PC-9 (cell line): ENCODE data around the gene KCNH1. TPM values are rescaled to one million over a fixed set of nuclear protein-coding genes. Genes with fewer than 3 reads are reported as not detected.

Experiments
- BruUV-seq: library from RNA; stranded (reverse); fragments of 400-500 nt; replicated peaks from 2 replicates; lab custom pipeline; 2021; lab: Mats Ljungman, UMichigan
- CTCF ChIA-PET: fragments of 300-600 bp; sonication (Branson Sonifier 250); formaldehyde crosslinking; loops from one replicate; lab custom pipeline; 2022; ENCODE audit warnings: antibody characterized with exemption; lab: Charles Lee
- POLR2A ChIA-PET: fragments of 300-600 bp; sonication (Branson Sonifier 250); formaldehyde crosslinking; loops from one replicate; lab custom pipeline; 2022; ENCODE audit warnings: antibody characterized with exemption; ENCODE audit not compliant: unreplicated experiment; lab: Charles Lee
- DNase-seq, 2 experiments: peaks; one replicate each; pipeline versions ENCODE4 v3.0.0 to v3.0.0-alpha.2; 2015 to 2022; ENCODE audit warnings: mixed read lengths in 1 of 2
- H2AFZ ChIP-seq: fragments of 200-600 bp; sonication (generic); 2 replicates; pipeline ENCODE4 v1.8.1; 2017; ENCODE audit warnings: antibody characterized with exemption
- H3F3A ChIP-seq: fragments of 200-600 bp; sonication (generic); 2 replicates; pipeline ENCODE4 v1.8.1; 2017; ENCODE audit warnings: antibody characterized with exemption, mild to moderate bottlenecking, low read depth; ENCODE audit not compliant: insufficient read depth
- H3K27ac ChIP-seq: fragments of 200-600 bp; sonication (generic); 2 replicates; pipeline ENCODE4 v1.6.1; 2016; ENCODE audit warnings: mixed run types
- H3K27me3 ChIP-seq: fragments of 200-600 bp; sonication (generic); 2 replicates; pipeline ENCODE4 v1.6.1; 2016; ENCODE audit warnings: low read depth, mixed run types; ENCODE audit not compliant: insufficient read depth
- H3K36me3 ChIP-seq: fragments of 200-600 bp; sonication (generic); 2 replicates; pipeline ENCODE4 v1.6.1; 2016; ENCODE audit warnings: low read depth, mixed run types
- H3K4me1 ChIP-seq: fragments of 200-600 bp; sonication (generic); replicated peaks from 2 replicates; pipeline ENCODE4 v1.6.1; 2016; ENCODE audit warnings: mixed run types; ENCODE audit not compliant: insufficient read depth
- H3K4me2 ChIP-seq: fragments of 200-600 bp; sonication (generic); 2 replicates; pipeline ENCODE4 v1.6.1; 2017; ENCODE audit warnings: mixed run types
- H3K4me3 ChIP-seq: fragments of 200-600 bp; sonication (generic); 2 replicates; pipeline ENCODE4 v1.6.1; 2016; ENCODE audit warnings: mixed run types
- H3K79me2 ChIP-seq: fragments of 200-600 bp; sonication (generic); 2 replicates; pipeline ENCODE4 v1.6.1; 2017; ENCODE audit warnings: low read depth, mixed run types
- H3K9me2 ChIP-seq: fragments of 200-600 bp; sonication (generic); 2 replicates; pipeline ENCODE4 v1.8.1; 2017; ENCODE audit warnings: mild to moderate bottlenecking; ENCODE audit not compliant: insufficient read depth
- H3K9me3 ChIP-seq: fragments of 200-600 bp; sonication (generic); 2 replicates; pipeline ENCODE4 v1.8.1; 2016; ENCODE audit warnings: low read depth; ENCODE audit not compliant: insufficient read depth
- H4K20me1 ChIP-seq: fragments of 200-600 bp; sonication (generic); 2 replicates; pipeline ENCODE4 v1.8.1; 2017; ENCODE audit not compliant: insufficient read depth
- CTCF ChIP-seq: fragments of 200-600 bp; sonication (generic); conservative IDR thresholded peaks from 2 replicates; pipeline ENCODE4 v1.6.1; 2017; ENCODE audit warnings: mixed run types, antibody characterized with exemption, mild to moderate bottlenecking, moderate library complexity
- EZH2 ChIP-seq: fragments of 200-600 bp; sonication (generic); IDR thresholded peaks from 2 replicates; pipeline ENCODE4 v1.8.0; 2017; ENCODE audit warnings: antibody characterized with exemption, low read depth
- intact Hi-C: fragments of 100-400 bp; cut with micrococcal nuclease; formaldehyde crosslinking; loops from one replicate; pipeline ENCODE4 v1.10.0; 2022; ENCODE audit not compliant: unreplicated experiment
- total RNA-seq: library from RNA; stranded (reverse); gene quantifications from 2 replicates; pipeline ENCODE4 v1.2.3, GENCODE V29; 2021

KCNH1 gene
- total RNA-seq, 1 experiment from 2014 or later = not detected

GRCh38 chr1:211145944-211146343 is 12.0 kb upstream of the KCNH1 start:
- ChIA-PET CTCF (no interaction called here), POLR2A (interaction anchor here (0.6 kb wide), 1 partner anchor 1238 kb away, joined by 7 read pairs; no protein-coding TSS in a partner anchor)
- Histone ChIP-seq H3K4me2 (0 out of 2 replicates have a peak overlapping the region, but pooled peaks have one; percentile 16), H3K9me3 (no peaks in the 10 kb centered on the region), H3K36me3 (no peaks in the 10 kb centered on the region), H3K27me3 (peaks cover 19% of the 10 kb centered on the region; the same call in 1 of the 2 replicates), H3K27ac (no peak overlapping the region), H4K20me1 (no peaks in the 10 kb centered on the region), H3K4me3 (no peak overlapping the region), H3K9me2 (no peaks in the 10 kb centered on the region), H3K4me1 (no peaks in the 10 kb centered on the region), H3K79me2 (no peaks in the 10 kb centered on the region), H3F3A (no peaks in the 10 kb centered on the region), H2AFZ (no peak overlapping the region)
- intact Hi-C loops = no loop called here
- TF ChIP-seq CTCF (no peak), EZH2 (no peak)
- DNase-seq = peak in 1 of 2 experiments; percentile 15
- BruUV-seq = no TSS peak

GRCh38 chr1:211135342-211135950 is 1.5 kb upstream of the KCNH1 start:
- H4K20me1 ChIP-seq = no peaks in the 10 kb centered on the region
- H3K4me1 ChIP-seq = no peaks in the 10 kb centered on the region
- no peak overlapping the region for H2AFZ ChIP-seq
- no peak overlapping the region for H3K27ac ChIP-seq
- no peaks in the 10 kb centered on the region for H3K9me2 ChIP-seq
- no peaks in the 10 kb centered on the region for H3K79me2 ChIP-seq
- H3K9me3 ChIP-seq = no peaks in the 10 kb centered on the region
- H3K36me3 ChIP-seq = no peaks in the 10 kb centered on the region
- TF ChIP-seq EZH2 = no peak
- TF ChIP-seq CTCF = peak; percentile 80
- peaks cover 32% of the 10 kb centered on the region; the same call in 1 of the 2 replicates for H3K27me3 ChIP-seq
- no TSS peak for BruUV-seq
- H3K4me2 ChIP-seq = no peak overlapping the region
- no peak overlapping the region for H3K4me3 ChIP-seq
- CTCF ChIA-PET = interaction anchor here (0.6 to 1.3 kb wide), 3 partner anchors 108 to 687 kb away, joined by 3 to 5 read pairs (median 5); no protein-coding TSS in a partner anchor
- POLR2A ChIA-PET = no interaction called here
- H3F3A ChIP-seq = no peaks in the 10 kb centered on the region
- intact Hi-C loops = loop anchor here (1.0 to 10.0 kb wide), 4 partner anchors 123 to 687 kb away; partner anchors contain the start of gene RCOR3
- DNase-seq = peak in 1 of 2 experiments; percentile 55

GRCh38 chr1:211133393-211133835 is 534 bp downstream of the KCNH1 start:
- H3K9me2 ChIP-seq = no peaks in the 10 kb centered on the region
- peak overlapping the region; percentile 53 for H3K4me2 ChIP-seq
- no peaks in the 10 kb centered on the region for H4K20me1 ChIP-seq
- no TSS peak for BruUV-seq
- DNase-seq = no peak
- H3K79me2 ChIP-seq = no peaks in the 10 kb centered on the region
- intact Hi-C loops = loop anchor here (10.0 kb wide), 1 partner anchor 521 kb away; no protein-coding TSS in a partner anchor
- H3K36me3 ChIP-seq = no peaks in the 10 kb centered on the region
- TF ChIP-seq CTCF (no peak), EZH2 (no peak)
- no peak overlapping the region for H3K27ac ChIP-seq
- peaks cover 43% of the 10 kb centered on the region for H3K27me3 ChIP-seq
- H3K4me1 ChIP-seq = no peaks in the 10 kb centered on the region
- ChIA-PET POLR2A (interaction anchor here (0.6 kb wide), 1 partner anchor 1294 kb away, joined by 6 read pairs; no protein-coding TSS in a partner anchor), CTCF (interaction anchor here (0.6 to 1.1 kb wide), 3 partner anchors 439 to 701 kb away, joined by 4 to 12 read pairs (median 6); no protein-coding TSS in a partner anchor)
- H3K9me3 ChIP-seq = no peaks in the 10 kb centered on the region
- H2AFZ ChIP-seq = no peak overlapping the region
- H3F3A ChIP-seq = no peaks in the 10 kb centered on the region
- no peak overlapping the region for H3K4me3 ChIP-seq
